GM18951 (cell line): ENCODE data around the gene CIB4.

ENCODE experiments used
- POLR2A ChIP-seq: IDR thresholded peaks from 4 replicates; pipeline ENCODE4 v1.6.1; 2011; ENCODE audit warnings: mild to moderate bottlenecking; ENCODE audit not compliant: insufficient read length, insufficient read depth; ENCODE audit errors: extremely low read depth
- in situ Hi-C: fragments of 300-500 bp; cut with MboI; formaldehyde crosslinking; loops from one replicate; pipeline ENCODE4 v1.12.0; 2022; ENCODE audit warnings: low sequenced_read_pairs, mixed read lengths, inconsistent platforms; ENCODE audit not compliant: unreplicated experiment

Gene CIB4

GRCh38 chr2:26644188-26644835 is 3.1 kb upstream of the CIB4 start:
- TF ChIP-seq POLR2A, result no peak
- in situ Hi-C loops, result no loop called here

GRCh38 chr2:26642429-26642828 is 1.3 kb upstream of the CIB4 start:
- in situ Hi-C loops, result no loop called here
- TF ChIP-seq POLR2A, result no peak

GRCh38 chr2:26640331-26640745 is 828 bp downstream of the CIB4 start:
- TF ChIP-seq POLR2A, result no peak
- in situ Hi-C loops, result no loop called here

GRCh38 chr2:26639685-26640243 is 1.4 kb downstream of the CIB4 start:
- in situ Hi-C loops, result no loop called here

GRCh38 chr2:26637811-26638310 is 3.3 kb downstream of the CIB4 start:
- in situ Hi-C loops, result no loop called here

More at GRCh38 chr2:26639685-26640243, 1.4 kb downstream of the CIB4 start:
- no peak for TF ChIP-seq POLR2A

GRCh38 chr2:26636935-26637334 is 4.2 kb downstream of the CIB4 start:
- TF ChIP-seq POLR2A, result no peak
- in situ Hi-C loops, result no loop called here

More at GRCh38 chr2:26637811-26638310, 3.3 kb downstream of the CIB4 start:
- no peak for TF ChIP-seq POLR2A

- in situ Hi-C loops, result no loop called here
- TF ChIP-seq POLR2A, result no peak
These were observed 5.8 kb downstream of the CIB4 start for GRCh38 chr2:26635401-26635800.

GRCh38 chr2:26634636-26635230 is 6.4 kb downstream of the CIB4 start:
- in situ Hi-C loops, result no loop called here

GRCh38 chr2:26633993-26634595 is 7.1 kb downstream of the CIB4 start:
- no peak for TF ChIP-seq POLR2A
- in situ Hi-C loops, result no loop called here

More at GRCh38 chr2:26634636-26635230, 6.4 kb downstream of the CIB4 start:
- no peak for TF ChIP-seq POLR2A

GRCh38 chr2:26633351-26633945 is 7.7 kb downstream of the CIB4 start:
- in situ Hi-C loops, result no loop called here
- TF ChIP-seq POLR2A, result no peak

- in situ Hi-C loops, result no loop called here
- TF ChIP-seq POLR2A, result no peak
These were observed 8.5 kb downstream of the CIB4 start for GRCh38 chr2:26632624-26633185.

- no peak for TF ChIP-seq POLR2A
- in situ Hi-C loops, result no loop called here
These were observed 9.6 kb downstream of the CIB4 start for GRCh38 chr2:26631401-26632170.
